ENCODE results near the gene ZNF507.

ZNF507 gene

GRCh38 chr19:32345261-32346207, at the start of gene ZNF507:
Gene ZNF507 (plus strand): TSS chr19:32345610. CDS start chr19:32352831, 7,221 bp downstream.
- DNase-seq (ENCODE audit: low read depth in 3 of 3): peak; percentile 68 to 85 (median 69)

DNA sequence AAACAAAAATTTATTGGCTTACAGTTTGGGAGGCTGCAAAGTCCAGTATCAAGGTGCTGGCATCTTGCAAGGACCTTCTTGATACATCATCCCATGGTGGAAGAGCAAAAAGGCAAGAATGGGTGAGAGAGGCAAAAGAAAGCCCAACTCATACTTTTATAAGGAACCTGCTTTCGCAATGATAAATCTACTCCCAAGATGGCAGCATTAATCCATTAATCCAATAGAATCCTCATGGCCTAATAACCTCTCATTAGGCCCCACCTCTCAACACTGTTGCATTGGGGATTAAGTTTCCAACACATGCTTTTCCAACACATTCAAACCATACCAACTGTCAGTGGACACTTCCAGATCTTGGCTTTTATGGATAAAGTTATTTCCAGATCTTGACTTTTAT, 48.7 kb upstream of the ZNF507 start:
- DNase-seq (ENCODE audit: low read depth in 3 of 3): no peak

DNA sequence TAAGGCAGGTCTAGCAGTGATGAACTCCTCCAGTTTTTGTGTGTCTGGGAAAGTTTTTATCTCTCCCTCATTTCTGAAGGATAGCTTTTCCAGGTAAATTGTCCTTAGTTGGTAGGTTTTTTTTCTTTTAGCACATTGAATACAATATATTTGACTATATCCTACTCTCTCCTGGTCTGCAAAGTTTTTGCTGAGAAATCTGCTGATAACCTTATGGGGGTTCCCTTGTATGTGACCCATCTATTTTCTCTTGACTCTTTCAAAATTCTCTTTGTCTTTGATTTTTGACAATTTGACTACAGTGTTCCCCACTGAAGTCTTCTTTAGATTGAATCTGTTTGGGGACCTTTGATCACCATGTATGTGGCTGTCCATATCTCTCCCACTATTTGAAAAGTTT, 42.6 kb upstream of the ZNF507 start:
- no peak for DNase-seq (ENCODE audit: low read depth in 3 of 3)

DNA sequence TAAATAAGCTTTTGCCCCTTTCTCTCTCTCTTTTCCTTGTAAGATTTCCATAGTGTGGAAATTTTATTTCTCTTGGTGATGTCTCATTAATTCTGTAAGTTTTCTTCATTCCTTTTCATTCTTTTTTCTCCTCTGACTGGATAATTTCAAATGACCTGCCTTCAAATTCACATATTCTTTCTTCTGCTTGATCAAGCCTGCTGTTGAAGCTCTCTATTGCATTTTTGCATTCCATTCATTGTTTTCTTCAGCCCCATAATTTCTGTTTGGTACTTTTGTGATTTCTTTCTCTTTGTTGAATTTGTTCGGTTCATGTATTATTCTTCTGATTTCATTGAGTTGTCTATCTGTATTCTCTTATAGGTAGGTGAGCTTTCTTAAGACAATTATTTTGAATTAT, 42.2 kb upstream of the ZNF507 start:
- DNase-seq (ENCODE audit: low read depth in 3 of 3): no peak

DNA sequence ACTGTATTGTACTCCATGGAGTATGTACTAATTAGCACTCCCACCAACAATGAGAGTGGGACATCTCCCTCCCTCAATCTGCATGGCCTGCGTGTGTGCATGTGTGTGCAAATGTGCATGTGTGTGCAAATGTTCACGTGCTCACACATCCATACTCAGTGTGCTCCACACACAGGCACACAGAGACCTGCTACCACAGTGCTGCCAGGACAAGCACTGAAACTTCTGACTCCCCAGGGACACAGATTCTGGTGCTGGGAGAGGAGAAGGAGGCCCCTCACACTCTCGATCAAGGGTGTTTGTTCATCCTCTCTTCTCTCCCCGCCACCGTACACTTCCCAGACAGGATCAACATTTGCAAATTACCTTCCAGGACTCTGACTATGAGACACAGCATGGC, 37.8 kb upstream of the ZNF507 start:
- no peak for DNase-seq (ENCODE audit: low read depth in 3 of 3)

DNA sequence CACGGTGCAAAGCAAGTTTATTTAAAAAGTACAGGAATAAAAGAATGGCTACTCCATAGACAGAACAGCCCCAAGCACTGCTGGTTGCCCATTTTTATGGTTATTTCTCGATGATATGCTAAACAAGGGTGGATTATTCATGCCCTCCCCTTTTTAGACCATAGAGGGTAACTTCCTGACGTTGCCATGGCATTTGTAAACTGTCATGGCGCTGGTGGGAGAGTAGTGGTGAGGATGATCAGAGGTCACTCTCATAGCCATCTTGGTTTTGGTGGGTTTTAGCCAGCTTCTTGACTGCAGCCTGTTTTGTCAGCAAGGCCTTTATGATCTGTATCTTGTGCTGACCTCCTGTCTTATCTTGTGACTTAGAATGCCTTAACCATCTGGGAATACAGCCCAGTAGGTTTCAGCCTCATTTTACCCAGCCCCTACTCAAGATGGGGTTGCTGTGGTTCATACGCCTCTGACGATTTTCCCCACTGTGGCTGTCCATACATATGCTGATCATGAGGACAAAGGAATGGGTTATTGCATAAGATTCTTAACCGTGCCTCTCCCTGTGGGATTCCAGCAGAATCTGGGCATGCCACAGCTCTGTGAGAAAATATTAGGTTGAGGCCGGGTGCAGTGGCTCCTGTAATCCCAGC, 36.9 kb upstream of the ZNF507 start:
- no peak for DNase-seq (ENCODE audit: low read depth in 3 of 3)

DNA sequence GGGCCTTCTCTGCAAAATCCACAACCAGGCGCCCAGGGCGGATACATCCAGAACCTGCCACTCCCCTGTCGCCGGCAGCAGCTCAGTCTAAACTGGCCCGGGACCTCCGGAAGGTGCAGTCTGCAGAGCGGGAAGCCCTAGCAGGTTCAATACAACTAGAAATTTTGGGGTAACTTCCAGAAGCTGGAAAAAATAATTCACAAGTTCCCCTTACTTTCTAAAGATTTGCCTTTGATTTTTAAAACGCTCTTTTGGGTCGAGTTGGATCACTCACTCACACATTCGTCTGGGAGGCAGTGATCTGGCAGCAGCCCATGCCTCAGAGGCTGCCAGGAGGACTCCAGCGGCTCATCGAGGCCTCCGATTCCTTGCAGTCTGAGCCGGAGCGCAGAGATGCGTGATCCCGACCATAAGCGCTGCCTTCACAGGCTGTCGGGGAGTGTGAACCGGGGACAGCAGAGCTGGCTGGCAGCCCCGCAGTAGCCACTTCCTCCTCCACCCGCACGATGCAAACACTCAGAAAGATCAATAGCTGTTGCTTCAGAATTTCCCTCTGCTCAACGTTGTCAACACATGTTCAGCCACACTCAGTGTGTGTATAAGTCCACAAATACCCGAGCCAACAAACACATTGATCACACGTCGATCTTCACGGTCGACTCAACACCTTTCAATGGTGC, 35.6 kb upstream of the ZNF507 start:
- no peak for DNase-seq (ENCODE audit: low read depth in 3 of 3)

GRCh38 chr19:32311371-32311770, 34.0 kb upstream of the ZNF507 start:
- DNase-seq (ENCODE audit: low read depth in 3 of 3): no peak

DNA sequence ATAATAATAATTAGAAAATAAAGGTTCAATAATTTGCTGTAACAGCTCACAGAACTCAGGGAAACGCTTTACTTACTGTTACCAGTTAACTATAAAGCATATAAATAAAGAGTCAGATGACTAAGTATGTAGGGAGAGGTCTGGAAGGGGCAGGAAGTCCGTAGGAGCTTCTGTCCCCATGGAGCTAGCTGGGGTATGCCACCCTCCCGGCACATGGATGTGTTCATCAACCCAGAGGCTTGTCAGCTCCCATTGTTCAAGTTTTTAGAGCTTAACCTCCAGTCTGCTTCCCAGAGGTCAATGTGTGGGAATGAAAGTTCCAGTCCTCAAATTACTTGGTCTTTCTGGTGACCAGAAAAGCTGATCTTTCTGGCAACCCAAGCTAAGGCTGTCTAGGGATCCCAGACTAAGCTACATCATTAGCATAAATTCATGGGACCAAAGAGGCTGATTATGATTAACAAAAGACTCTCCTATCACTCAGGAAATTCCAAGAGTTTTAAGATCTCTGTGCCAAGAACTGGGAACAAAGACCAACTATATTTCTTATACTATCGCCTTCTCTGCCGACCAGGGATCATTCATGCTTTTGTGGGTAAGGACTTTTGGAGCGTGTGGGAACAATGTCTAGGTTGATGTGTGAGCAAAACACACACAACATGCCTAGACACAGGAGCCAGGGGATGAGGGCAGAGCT, 31.7 kb upstream of the ZNF507 start:
- no peak for DNase-seq (ENCODE audit: low read depth in 3 of 3)

DNA sequence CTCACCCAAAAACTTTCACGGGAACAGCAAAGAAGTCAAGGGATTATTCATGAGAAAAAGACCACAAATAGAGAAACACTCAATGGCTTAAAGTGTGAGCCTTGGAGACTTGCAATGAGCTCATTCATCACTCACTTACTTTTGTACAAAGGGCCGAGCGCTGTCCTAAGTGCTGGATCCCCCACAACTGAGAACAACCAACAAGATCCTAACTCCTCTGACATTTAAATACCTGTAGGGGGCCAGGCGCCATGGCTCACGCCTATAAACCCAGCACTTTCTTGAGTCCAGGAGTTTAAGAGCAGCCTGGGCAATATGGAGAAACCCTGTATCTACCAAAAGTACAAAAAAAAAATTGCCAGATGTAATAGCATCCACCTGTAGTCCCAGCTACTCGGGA, 29.4 kb upstream of the ZNF507 start:
- no peak for DNase-seq (ENCODE audit: low read depth in 3 of 3)

DNA sequence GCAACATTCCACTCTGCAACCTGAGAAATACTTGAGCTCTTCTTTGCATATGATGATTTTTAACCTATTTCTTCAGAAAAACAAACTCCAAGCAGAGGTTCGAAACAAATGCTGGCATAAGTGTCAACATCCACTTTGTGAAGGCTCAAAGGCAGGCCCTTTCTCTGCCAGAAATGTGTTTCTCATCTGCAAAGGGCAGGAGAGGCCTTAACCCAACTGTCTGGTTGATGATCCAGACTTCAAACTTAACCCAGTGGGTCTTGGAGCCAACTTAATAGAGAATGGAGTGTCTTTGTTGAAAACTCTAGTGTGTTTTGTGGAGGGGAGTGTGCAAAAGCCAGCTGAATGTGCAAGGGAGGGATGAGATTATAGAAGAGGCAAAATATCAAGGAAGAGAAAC, 28.3 kb upstream of the ZNF507 start:
- no peak for DNase-seq (ENCODE audit: low read depth in 3 of 3)

GRCh38 chr19:32318884-32319520, 26.4 kb upstream of the ZNF507 start:
- DNase-seq (ENCODE audit: low read depth in 3 of 3): no peak

DNA sequence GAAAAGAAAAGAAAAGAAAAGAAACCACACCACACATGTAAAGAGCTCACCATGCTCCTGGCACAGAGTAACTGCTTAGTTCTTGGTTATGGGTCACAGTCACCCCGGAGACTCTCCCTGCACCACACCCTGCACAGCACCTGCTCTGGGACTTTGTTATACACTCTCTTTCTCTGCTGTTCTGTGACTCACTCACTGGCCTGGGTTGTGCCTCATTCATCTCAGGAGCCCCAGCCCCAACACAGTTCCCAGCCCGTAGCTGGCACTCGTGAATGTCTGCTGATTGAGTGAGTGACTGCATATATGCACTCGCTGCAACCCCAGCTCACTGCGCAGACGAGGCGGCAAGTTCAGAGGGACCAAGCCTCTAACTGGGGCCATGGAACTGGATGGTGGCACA, 22.9 kb upstream of the ZNF507 start:
- no peak for DNase-seq (ENCODE audit: low read depth in 3 of 3)

DNA sequence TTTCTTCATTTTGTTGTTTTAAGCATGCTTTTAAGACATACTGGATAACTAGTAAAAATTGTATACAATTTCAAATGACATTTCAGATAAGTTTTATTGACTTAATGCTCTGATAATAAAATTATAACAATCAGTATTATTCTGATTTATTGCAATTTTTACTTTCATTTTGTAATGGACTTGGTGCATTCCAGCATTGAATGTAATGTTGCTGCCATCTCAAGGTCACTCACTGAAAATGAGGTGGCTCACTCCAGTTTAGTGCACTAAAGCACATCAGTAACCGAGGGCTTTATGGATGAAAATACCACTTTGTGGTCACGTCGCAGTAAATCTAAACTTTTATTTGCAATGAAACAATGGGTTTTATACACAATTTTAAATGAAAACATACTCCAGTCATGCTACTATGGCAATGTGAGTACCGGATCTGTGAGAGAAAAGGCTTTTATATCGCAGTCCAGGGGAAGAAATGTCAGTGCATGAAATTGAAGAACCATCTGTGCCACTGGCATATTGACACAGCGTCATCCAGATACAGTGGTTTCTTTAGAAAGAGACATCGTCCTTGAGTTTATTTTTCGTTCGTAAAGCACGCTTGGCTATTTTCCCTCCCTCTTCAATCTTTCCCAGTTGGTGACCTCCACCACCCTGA, 20.7 kb upstream of the ZNF507 start:
- DNase-seq (ENCODE audit: low read depth in 3 of 3): no peak

- DNase-seq (ENCODE audit: low read depth in 3 of 3): no peak
These were observed 15.1 kb upstream of the ZNF507 start for GRCh38 chr19:32330213-32330857.

- no peak for DNase-seq (ENCODE audit: low read depth in 3 of 3)
These were observed 12.2 kb upstream of the ZNF507 start for GRCh38 chr19:32333227-32333626.

GRCh38 chr19:32336259-32337083, 8.9 kb upstream of the ZNF507 start:
- DNase-seq (ENCODE audit: low read depth in 3 of 3): no peak

GRCh38 chr19:32337084-32337808, 8.2 kb upstream of the ZNF507 start:
- DNase-seq (ENCODE audit: low read depth in 3 of 3): no peak

- DNase-seq (ENCODE audit: low read depth in 3 of 3): no peak
These were observed 6.0 kb upstream of the ZNF507 start for GRCh38 chr19:32339423-32339822.

All from stimulated activated CD4-positive, alpha-beta T cell treated with anti-CD3 and anti-CD28 coated beads, TNF-alpha, amount 100 ng/mL, for 48 hours (primary cell).